OCI-LY1 (cell line): Measurements from ENCODE around the gene NT5C3A.

Source experiments
- H2AFZ ChIP-seq: fragments of 200-600 bp; sonication (generic), shearing (Covaris generic); 2 replicates; pipeline ENCODE4 v1.6.0; 2014; ENCODE audit warnings: antibody characterized with exemption, mild to moderate bottlenecking, low read length
- H3F3A ChIP-seq: fragments of 200-600 bp; sonication (generic), shearing (Covaris generic); 2 replicates; pipeline ENCODE4 v1.6.0; 2014; ENCODE audit warnings: mild to moderate bottlenecking, antibody characterized with exemption, low read length, moderate library complexity; ENCODE audit not compliant: insufficient read depth
- H3K27ac ChIP-seq: fragments of 200-600 bp; sonication (generic); 2 replicates; pipeline ENCODE4 v1.5.1; 2014; ENCODE audit warnings: low read length, mixed run types, mild to moderate bottlenecking, low read depth; ENCODE audit not compliant: poor library complexity, severe bottlenecking
- H3K27me3 ChIP-seq: fragments of 200-600 bp; sonication (generic); 2 replicates; pipeline ENCODE4 v1.6.0; 2014; ENCODE audit warnings: antibody characterized with exemption, mild to moderate bottlenecking, low read length, moderate library complexity; ENCODE audit not compliant: insufficient read depth
- H3K36me3 ChIP-seq: fragments of 200-600 bp; sonication (generic); 2 replicates; pipeline ENCODE4 v1.6.1; 2014; ENCODE audit warnings: mild to moderate bottlenecking, antibody characterized with exemption, low read length, moderate library complexity, mixed read lengths; ENCODE audit not compliant: insufficient read depth
- H3K4me1 ChIP-seq: fragments of 200-600 bp; sonication (generic); 2 replicates; pipeline ENCODE4 v1.5.1; 2014; ENCODE audit warnings: mild to moderate bottlenecking, low read length, moderate library complexity; ENCODE audit not compliant: insufficient read depth, severe bottlenecking
- H3K4me2 ChIP-seq: fragments of 200-600 bp; sonication (generic), shearing (Covaris generic); 2 replicates; pipeline ENCODE4 v1.6.1; 2014; ENCODE audit warnings: low read length
- H3K4me3 ChIP-seq: fragments of 200-600 bp; sonication (generic); 2 replicates; pipeline ENCODE4 v1.5.1; 2014; ENCODE audit warnings: low read length, low read depth, mild to moderate bottlenecking, mixed read lengths; ENCODE audit not compliant: poor library complexity, severe bottlenecking
- H3K79me2 ChIP-seq: fragments of 200-600 bp; shearing (Covaris generic); 2 replicates; pipeline ENCODE4 v1.6.1; 2016; ENCODE audit warnings: mixed run types, low read length, mixed read lengths; ENCODE audit not compliant: insufficient read depth
- H3K9ac ChIP-seq: fragments of 200-600 bp; sonication (generic), shearing (Covaris generic); 2 replicates; pipeline ENCODE4 v1.6.1; 2014; ENCODE audit warnings: mild to moderate bottlenecking, low read length, mixed read lengths
- H3K9me2 ChIP-seq: fragments of 200-600 bp; sonication (generic), shearing (Covaris generic); 2 replicates; pipeline ENCODE4 v1.6.1; 2014; ENCODE audit warnings: low read depth, mild to moderate bottlenecking, low read length, mixed read lengths
- H3K9me3 ChIP-seq: fragments of 200-600 bp; shearing (Covaris generic); 2 replicates; pipeline ENCODE4 v1.6.1; 2014; ENCODE audit warnings: low read length, mixed read lengths
- H4K20me1 ChIP-seq: fragments of 200-600 bp; sonication (generic), shearing (Covaris generic); 2 replicates; pipeline ENCODE4 v1.6.0; 2016; ENCODE audit warnings: mild to moderate bottlenecking, low read length; ENCODE audit not compliant: insufficient read depth
- CTCF ChIP-seq: fragments of 200-600 bp; sonication (generic), shearing (Covaris generic); IDR thresholded peaks from 2 replicates; pipeline ENCODE4 v1.5.1; 2017; ENCODE audit warnings: mild to moderate bottlenecking, antibody characterized with exemption, low read length, moderate library complexity, mixed read lengths
- EZH2 ChIP-seq: fragments of 200-600 bp; sonication (generic), shearing (Covaris generic); IDR thresholded peaks from 2 replicates; pipeline ENCODE4 v1.8.0; 2017; ENCODE audit warnings: borderline replicate concordance, mixed run types, mild to moderate bottlenecking, antibody characterized with exemption, low read length, moderate library complexity, mixed read lengths

NT5C3A gene

GRCh38 chr7:33062023-33062781 is at the start of gene NT5C3A:
Gene NT5C3A, minus strand, starts transcription at chr7:33062776. Its CDS starts 71 bp downstream, at chr7:33062705.
- no peaks in the 10 kb centered on the region for H3F3A ChIP-seq
- peaks cover 9% of the 10 kb centered on the region for H3K9me3 ChIP-seq
- H3K4me1 ChIP-seq, result peaks cover 25% of the 10 kb centered on the region
- no peaks in the 10 kb centered on the region for H3K27me3 ChIP-seq
- peak within 1 kb of the TSS; percentile 61 for H2AFZ ChIP-seq
- peaks cover 17% of the 10 kb centered on the region for H3K36me3 ChIP-seq
- no peaks in the 10 kb centered on the region for H3K9me2 ChIP-seq
- H3K27ac ChIP-seq, result peak within 1 kb of the TSS; percentile 67
- H3K4me3 ChIP-seq, result peak within 1 kb of the TSS; percentile 93
- H3K9ac ChIP-seq, result peak within 1 kb of the TSS; percentile 85
- H4K20me1 ChIP-seq, result no peaks in the 10 kb centered on the region
- TF ChIP-seq CTCF, result no peak
- no peak for TF ChIP-seq EZH2
- H3K4me2 ChIP-seq, result peak within 1 kb of the TSS; percentile 78
- peaks cover 49% of the 10 kb centered on the region for H3K79me2 ChIP-seq

GRCh38 chr7:33111614-33112013 is 49.0 kb upstream of the NT5C3A start:
- H3K36me3 ChIP-seq, result no peaks in the 10 kb centered on the region
- no peak overlapping the region for H3K4me3 ChIP-seq
- H3K9me2 ChIP-seq, result no peaks in the 10 kb centered on the region
- H3K9me3 ChIP-seq, result no peaks in the 10 kb centered on the region
- H3K9ac ChIP-seq, result no peak overlapping the region
- peaks cover 15% of the 10 kb centered on the region; the same call in 1 of the 2 replicates for H3K79me2 ChIP-seq
- peaks cover 28% of the 10 kb centered on the region for H3K4me1 ChIP-seq
- H3K4me2 ChIP-seq, result no peak overlapping the region
- H3K27me3 ChIP-seq, result no peaks in the 10 kb centered on the region
- H4K20me1 ChIP-seq, result no peaks in the 10 kb centered on the region
- H3F3A ChIP-seq, result no peaks in the 10 kb centered on the region
- no peak overlapping the region for H2AFZ ChIP-seq
- H3K27ac ChIP-seq, result no peak overlapping the region
- TF ChIP-seq EZH2, result no peak
- no peak for TF ChIP-seq CTCF

DNA sequence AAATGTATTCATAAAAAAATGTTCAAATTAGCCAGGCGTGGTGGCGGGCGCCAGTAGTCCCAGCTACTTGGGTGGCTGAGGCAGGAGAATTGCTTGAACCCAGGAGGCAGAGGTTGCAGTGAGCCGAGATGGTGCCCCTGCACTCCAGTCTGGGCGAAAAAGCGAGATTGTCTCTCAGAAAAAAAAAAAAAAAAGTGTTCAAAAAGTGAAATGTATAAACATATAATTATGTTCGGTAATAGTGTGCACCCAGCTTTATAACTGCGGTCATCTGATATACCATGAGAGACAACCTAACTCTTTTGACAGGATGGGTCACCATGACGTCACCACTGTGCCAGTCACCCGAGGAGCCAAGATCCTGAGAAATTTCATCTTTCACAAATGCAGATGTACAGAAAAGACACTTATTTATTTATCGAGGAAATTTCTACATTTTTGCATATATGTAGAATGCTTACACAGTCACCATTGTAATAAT is 47.2 kb upstream of the NT5C3A start:
- peak overlapping the region; percentile 43 for H3K9ac ChIP-seq
- H3K79me2 ChIP-seq, result peaks cover 29% of the 10 kb centered on the region
- H3K36me3 ChIP-seq, result no peaks in the 10 kb centered on the region
- no peaks in the 10 kb centered on the region for H3K9me2 ChIP-seq
- H3F3A ChIP-seq, result no peaks in the 10 kb centered on the region
- TF ChIP-seq EZH2, result no peak
- H3K27ac ChIP-seq, result no peak overlapping the region
- no peaks in the 10 kb centered on the region for H3K27me3 ChIP-seq
- H3K9me3 ChIP-seq, result no peaks in the 10 kb centered on the region
- H3K4me3 ChIP-seq, result peak overlapping the region; percentile 96
- H3K4me2 ChIP-seq, result peak overlapping the region; percentile 68
- H3K4me1 ChIP-seq, result peaks cover 28% of the 10 kb centered on the region
- H2AFZ ChIP-seq, result peak overlapping the region; percentile 76
- peaks cover 4% of the 10 kb centered on the region; the same call in 1 of the 2 replicates for H4K20me1 ChIP-seq
